HG02571 (cell line): ENCODE measurements around the gene HIC1.

Experiments used
- ATAC-seq: cut with Tn5 transposase; IDR thresholded peaks from one replicate; pipeline ENCODE4 v1.9.1; 2021; ENCODE audit warnings: mild to moderate bottlenecking, moderate library complexity; ENCODE audit not compliant: unreplicated experiment

Gene HIC1

DNA sequence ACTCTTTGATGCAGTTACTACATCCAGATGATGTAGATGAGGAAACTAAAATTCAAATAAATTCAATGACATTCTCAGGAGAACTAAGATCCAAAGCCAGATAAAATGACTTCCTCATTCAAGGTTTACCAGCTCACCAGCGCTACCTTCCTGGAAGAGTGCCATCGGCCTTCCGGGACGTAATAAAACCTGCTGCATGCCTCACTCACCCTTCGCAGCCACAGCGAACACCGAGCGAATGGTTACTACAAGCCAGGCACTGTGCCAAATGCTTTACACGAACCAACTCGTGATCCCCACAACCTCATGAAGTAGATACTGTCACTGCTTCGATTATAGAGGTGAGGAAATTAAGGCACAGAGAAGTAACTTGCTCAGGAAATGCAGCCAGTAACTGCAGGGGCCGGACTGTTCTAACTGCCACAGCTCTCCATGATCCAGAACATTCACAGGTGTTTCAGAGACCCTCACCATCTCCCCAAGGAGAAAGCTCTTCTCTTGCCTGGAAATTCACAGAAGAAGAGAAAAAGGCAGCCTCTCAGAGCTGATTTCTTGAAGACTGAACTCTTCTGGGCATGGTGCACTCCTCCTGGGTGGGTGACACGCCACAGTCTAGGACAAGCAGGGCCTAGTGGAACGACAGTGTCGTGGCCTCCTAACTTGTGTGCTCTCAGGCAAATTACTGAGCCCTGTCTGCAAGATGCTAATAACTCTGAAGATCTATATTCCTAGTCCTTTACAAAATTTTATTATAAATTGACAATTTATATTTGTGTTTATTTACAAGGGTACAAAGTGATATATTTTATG, 46.8 kb downstream of the HIC1 start:
- ATAC-seq: no peak

DNA sequence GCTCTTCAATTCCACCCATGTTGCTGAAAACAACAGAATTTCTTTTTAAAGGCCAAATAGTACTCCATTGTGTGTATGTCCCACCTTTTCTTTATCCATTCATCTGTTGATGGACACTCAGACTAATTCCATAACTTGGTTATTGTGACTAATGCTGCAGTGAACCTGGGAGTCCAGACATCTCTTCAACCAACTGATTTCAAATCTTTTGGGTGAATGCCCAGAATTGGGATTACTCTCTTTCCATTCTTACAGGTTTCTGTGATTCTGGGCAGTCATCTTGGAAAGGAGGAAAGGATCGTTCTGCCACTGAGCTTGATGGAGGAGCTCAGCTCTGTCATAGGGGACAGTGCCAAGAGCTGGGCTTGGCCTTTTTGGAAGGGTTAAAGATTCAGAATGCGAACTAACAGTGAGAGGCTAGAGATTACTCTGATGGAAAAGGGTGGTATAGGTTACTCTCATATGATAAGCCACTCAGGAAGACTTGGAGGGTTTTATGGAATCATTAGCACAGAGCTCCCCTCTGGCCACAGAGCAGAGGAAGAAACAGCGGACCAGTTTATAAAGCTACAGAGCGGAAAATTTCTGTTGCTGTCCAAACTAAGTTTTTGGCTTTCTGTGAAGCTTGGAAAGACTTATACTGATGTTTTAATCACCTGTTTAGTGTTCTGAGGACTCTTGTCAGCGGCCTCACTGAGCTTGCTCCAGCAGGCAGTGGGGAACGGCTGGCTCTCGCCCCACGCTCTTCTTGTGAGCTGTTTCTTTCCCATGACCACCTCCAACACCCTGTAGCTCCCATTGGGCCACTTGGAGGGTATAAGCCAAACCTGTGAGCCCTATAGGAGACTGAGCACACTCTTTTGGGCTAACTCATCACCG, 48.3 kb downstream of the HIC1 start:
- ATAC-seq: no peak

DNA sequence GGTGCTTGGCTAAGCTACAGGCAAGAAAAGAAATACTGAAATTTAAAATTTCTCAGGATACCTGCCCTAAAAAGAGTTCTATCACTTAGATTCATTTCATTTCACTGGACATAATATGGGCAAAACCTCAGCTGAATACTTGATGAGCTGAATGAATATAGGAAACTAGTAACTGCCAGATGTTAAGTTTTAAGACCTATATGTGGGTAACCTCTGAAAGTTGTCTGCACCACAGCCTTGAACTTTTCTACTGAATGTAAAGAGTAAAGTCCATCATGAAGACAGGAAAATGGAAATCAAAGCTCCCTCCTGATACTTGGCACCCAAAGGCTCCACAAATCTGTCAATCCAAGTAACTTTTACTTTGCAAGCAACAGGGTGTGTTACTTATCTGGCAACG, 50.8 kb downstream of the HIC1 start:
- ATAC-seq: no peak

DNA sequence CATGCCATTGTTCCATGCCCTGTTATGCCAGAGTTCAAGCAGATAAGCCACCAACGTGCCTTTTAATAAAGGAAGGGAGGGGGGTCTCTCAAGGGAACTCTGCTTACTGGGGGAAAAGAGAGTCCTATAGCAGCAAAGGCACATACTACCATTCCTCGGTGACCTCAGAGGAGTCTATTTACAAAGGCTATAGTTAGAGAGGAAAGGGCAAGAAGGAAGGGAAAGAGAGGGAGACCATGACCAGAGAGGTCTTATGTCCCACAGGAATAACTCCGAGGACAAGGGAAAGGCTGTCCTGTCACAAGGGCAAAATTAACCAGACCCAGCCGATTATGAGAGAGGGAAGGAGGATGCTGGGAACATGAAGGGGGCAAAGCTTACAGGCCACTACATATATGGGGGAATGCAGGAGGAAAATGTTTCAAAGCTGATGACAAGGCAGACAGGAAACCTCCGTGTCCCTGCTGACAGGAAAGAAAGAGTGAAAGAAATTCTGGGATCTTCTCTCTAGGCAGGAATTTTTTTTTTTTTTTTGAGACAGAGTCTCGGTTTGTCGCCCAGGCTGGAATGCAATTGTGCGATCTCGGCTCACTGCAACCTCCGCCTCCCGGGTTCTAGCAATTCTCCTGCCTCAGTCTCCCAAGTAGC, 51.5 kb downstream of the HIC1 start:
- ATAC-seq: no peak

DNA sequence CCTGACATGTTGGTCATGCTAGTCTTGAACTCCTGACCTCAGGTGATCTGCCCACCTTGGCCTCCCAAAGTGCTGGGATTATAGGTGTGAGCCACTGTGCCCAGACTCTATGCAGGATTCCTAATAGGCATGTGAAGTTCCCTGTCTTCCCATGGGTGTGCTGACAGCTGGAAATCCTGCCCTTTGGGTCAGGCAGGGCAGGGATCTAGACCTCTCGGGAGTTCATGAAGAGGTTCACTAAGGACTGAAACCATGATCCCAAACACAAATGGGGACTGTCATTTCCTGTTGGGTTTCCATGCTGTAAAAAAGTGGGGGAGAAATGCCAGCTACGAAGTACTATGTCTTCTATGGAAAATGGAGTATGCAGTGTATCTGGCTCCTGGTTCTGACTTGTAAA, 52.1 kb downstream of the HIC1 start:
- no peak for ATAC-seq

DNA sequence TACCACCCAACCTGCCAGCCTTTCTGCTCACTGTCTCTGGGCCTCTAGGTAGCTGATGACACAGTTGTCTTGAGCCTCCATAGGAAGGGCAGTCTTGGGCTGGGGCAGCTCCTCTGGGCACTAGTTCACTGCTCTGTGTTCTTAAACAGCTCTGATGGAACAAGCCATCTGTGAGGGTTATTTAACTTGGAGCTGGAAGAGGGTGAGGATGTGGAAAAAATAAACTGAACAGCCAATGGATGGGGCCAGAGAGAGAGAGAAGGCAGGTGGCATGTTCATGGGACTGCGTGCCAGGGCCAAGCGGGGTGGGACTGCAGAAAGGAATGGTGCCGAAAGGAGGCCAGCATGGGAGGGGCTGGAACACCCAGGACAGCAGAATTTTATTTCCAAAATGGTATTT, 52.6 kb downstream of the HIC1 start:
- no peak for ATAC-seq

DNA sequence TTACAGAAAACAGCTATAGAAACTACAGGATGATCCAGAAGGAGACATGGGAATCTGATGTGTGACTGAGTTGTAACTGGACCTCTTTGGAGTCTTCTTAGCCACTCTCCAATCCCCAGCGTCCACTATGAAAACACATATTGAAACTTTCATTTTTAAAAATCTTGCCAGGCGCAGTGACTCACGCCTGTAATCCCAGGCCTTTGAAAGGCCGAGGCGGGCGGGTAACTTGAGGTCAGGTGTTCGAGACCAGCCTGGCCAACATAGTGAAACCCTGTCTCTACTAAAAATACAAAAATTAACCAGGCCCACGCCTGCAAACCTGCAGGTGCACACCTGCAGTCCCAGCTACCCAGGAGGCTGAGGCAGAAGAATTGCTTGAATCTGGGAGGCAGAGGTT, 53.3 kb downstream of the HIC1 start:
- no peak for ATAC-seq

DNA sequence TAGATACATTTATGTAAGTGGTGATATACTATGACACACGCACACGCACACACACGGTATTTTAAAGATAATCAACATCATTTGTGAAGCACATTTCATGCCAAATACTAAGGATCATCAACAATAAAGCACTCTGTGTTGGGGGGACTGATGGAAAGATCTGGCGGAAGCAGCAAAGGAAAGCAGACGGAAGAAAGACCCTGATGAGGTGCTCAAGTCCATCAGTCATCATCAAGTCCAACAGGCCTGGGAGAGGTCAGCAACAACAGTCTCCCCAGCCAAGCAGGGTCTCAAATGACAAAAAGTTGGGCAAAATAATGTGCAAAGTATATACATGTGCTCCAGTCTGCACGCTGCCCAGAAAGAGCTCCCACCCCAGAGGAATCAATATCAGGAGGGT, 55.5 kb downstream of the HIC1 start:
- no peak for ATAC-seq

DNA sequence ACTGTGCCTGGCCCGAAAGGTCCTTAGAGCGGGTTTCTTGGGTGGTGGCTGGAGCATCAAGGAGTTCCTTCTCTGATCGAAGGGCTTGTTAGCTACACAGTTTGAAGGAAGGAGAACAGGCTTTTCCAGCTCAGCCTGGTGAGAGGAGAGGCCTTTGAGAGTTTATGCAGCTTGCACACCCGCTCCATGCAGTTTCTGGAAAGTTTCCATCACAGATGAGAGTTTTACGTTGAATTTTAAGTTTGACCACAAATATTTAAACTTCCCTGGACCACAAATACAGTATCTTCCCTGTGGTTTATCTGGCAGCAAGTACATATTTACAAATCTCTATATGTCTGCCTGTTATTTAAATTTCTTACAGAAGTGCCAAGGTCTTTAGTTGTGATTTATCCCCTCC, 56.8 kb downstream of the HIC1 start:
- ATAC-seq: no peak
